Stimulated activated naive B cell treated with anti-CD40 and anti-IgM and Interleukin-4, amounts not matched to agents 10 μg/mL and 1 μg/mL and 100 μg/mL, for 72 hours (primary cell): ENCODE measurements around the gene ZNF282.

Experiments
- ATAC-seq, 2 donors: fragments of 150-1000 bp; cut with Tn5 transposase; replicated peaks; 2 replicates each; pipeline ENCODE4 v1.10.0; 2021; ENCODE audit warnings: moderate library complexity in 1 of 2
- DNase-seq: peaks from one replicate; pipeline ENCODE4 v3.0.0; 2021
- H3K27ac Mint-ChIP-seq: one replicate; pipeline ENCODE4 v1.8.0; 2022; ENCODE audit warnings: mild to moderate bottlenecking, mixed read lengths
- H3K27me3 Mint-ChIP-seq, 2 donors: one replicate each; pipeline ENCODE4 v1.8.0; 2022; ENCODE audit warnings: mixed read lengths in 2 of 2
- H3K36me3 Mint-ChIP-seq, 2 donors: one replicate each; pipeline ENCODE4 v1.8.0; 2022; ENCODE audit warnings: mixed read lengths in 2 of 2, mild to moderate bottlenecking in 1 of 2
- H3K4me1 Mint-ChIP-seq, 2 donors: one replicate each; pipeline ENCODE4 v1.8.0; 2022; ENCODE audit warnings: mixed read lengths in 2 of 2, mild to moderate bottlenecking in 1 of 2
- H3K4me3 Mint-ChIP-seq, 2 donors: one replicate each; pipeline ENCODE4 v1.8.0; 2022; ENCODE audit warnings: mild to moderate bottlenecking in 2 of 2, mixed read lengths in 2 of 2, moderate library complexity in 1 of 2
- H3K9me3 Mint-ChIP-seq, 2 donors: one replicate each; pipeline ENCODE4 v1.8.0; 2022; ENCODE audit warnings: mixed read lengths in 2 of 2, mild to moderate bottlenecking in 1 of 2

Gene ZNF282

DNA sequence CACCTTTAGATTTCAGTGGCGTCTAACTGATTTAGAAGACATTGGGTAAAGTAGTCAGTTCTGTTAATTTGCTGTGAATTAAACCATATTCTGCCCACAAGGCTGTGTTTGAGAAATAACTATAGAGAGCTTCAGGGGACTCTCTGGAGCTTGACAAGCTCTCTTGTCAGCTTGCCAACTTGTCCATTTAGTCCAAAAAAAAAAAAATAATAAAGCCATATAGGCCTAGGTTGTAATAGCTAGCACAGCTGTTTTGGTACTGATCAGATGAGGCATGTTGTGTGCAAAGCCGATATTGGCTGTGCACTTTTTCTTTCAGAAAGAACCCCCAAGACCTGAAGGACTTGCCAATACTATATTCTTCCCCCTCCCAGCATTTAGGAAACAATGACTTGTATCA is 20.2 kb upstream of the ZNF282 start:
- no peaks in the 10 kb centered on the region for H3K9me3 Mint-ChIP-seq

DNA sequence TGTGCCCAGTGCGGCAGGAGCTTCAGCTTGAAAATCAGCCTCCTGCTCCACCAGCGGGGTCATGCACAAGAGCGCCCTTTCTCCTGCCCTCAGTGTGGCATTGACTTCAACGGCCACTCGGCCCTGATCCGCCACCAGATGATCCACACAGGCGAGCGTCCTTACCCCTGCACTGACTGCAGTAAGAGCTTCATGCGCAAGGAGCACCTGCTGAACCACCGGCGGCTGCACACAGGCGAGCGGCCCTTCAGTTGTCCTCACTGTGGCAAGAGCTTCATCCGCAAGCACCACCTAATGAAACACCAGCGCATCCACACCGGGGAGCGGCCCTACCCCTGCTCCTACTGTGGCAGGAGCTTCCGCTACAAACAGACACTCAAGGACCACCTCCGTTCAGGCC is 16.1 kb upstream of the ZNF282 start:
- H3K27me3 Mint-ChIP-seq: no peaks in the 10 kb centered on the region
- no peak for DNase-seq
- no peaks in the 10 kb centered on the region for H3K9me3 Mint-ChIP-seq
- ATAC-seq: no peak
- peak overlapping the region; percentile 67 for H3K27ac Mint-ChIP-seq
- no peak overlapping the region for H3K4me3 Mint-ChIP-seq
- H3K4me1 Mint-ChIP-seq: peaks cover 0 to 7% of the 10 kb centered on the region in 2 donors
- peaks cover 35 to 43% of the 10 kb centered on the region in 2 donors for H3K36me3 Mint-ChIP-seq

More for the DNA sequence above, 20.2 kb upstream of the ZNF282 start:
- H3K27ac Mint-ChIP-seq: no peak overlapping the region
- H3K36me3 Mint-ChIP-seq: peaks cover 27 to 35% of the 10 kb centered on the region in 2 donors
- ATAC-seq (no peak), DNase-seq (no peak)
- H3K4me1 Mint-ChIP-seq: no peaks in the 10 kb centered on the region
- no peak overlapping the region for H3K4me3 Mint-ChIP-seq
- no peaks in the 10 kb centered on the region for H3K27me3 Mint-ChIP-seq

DNA sequence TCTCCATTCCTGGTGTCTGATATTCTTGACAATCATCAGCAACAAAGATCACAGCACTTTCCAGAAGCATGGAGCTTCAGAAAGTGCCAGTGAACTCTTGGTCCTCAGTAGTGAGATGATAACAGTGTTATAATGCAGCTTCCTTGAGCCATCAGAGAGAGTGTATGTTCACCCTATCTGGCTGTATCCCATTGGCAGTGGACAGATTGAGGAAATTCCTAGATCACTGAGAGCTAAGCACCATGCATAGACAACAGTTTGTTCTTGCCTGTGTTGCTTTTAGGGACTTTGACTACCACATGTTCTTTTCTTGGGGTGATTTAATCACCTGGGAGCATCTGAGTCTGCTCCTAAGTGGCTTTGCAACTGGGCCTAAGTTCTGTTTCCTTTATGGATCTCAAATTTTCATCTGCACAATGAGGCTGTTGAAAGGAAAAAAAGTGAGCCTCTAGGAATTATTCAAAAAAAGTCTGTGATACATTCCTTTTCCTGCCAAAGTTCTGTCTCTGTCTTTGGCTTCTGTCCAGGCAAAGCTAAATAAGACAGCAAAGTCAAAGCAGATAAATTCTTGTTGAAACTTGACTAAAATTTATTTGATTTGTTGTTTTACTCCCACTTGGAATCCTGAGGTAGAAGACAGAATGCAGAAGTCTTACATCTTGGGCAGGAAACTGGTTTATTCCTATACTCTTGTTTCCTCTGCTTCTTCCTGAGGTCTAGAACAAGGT is 14.5 kb upstream of the ZNF282 start:
- H3K27ac Mint-ChIP-seq: no peak overlapping the region
- DNase-seq (no peak), ATAC-seq (no peak)
- H3K4me1 Mint-ChIP-seq: peaks cover 0 to 7% of the 10 kb centered on the region in 2 donors
- H3K4me3 Mint-ChIP-seq: no peak overlapping the region
- no peaks in the 10 kb centered on the region for H3K9me3 Mint-ChIP-seq
- H3K27me3 Mint-ChIP-seq: no peaks in the 10 kb centered on the region
- H3K36me3 Mint-ChIP-seq: peaks cover 33 to 43% of the 10 kb centered on the region in 2 donors

DNA sequence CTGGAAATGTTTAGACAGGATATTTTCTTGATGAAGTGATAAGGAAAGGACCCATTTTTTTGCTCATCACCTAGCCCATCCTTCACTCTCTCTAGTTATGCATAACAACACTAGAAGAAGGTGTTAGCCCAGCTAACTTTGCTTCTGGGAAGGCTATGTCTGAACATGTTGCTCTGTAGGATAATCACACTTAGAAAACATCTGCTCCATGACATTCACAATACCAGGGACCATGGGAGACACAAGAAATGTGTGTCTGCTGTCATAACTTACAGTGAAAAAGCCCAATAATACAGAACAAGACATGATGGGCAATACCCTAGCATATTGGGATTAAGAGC is 13.9 kb upstream of the ZNF282 start:
- H3K27me3 Mint-ChIP-seq: no peaks in the 10 kb centered on the region
- DNase-seq (no peak), ATAC-seq (no peak)
- H3K9me3 Mint-ChIP-seq: no peaks in the 10 kb centered on the region
- peaks cover 31 to 41% of the 10 kb centered on the region in 2 donors for H3K36me3 Mint-ChIP-seq
- no peak overlapping the region for H3K4me3 Mint-ChIP-seq
- H3K4me1 Mint-ChIP-seq: peaks cover 0 to 7% of the 10 kb centered on the region in 2 donors
- H3K27ac Mint-ChIP-seq: no peak overlapping the region

DNA sequence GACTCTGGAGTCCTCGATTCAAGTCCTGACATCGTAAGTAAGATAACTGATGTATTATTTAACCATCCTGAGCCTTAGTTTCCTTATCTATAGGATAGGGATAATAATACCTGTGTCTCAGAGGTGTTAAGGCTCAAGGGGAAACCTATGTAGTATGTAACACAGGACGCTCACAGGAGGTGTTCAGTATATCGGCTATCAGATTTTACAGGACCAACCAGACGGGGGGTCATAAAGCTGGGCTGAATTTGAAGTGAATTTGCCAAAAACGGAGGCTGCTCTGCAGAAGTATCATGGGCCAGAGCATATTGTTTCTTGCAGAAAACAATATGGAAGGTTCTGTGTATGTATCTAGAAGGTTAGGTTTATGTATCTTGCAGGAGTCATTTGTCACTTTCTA is 11.1 kb upstream of the ZNF282 start:
- Mint-ChIP-seq H3K27ac (no peak overlapping the region), H3K9me3 (no peaks in the 10 kb centered on the region), H3K36me3 (peaks cover 14 to 20% of the 10 kb centered on the region in 2 donors), H3K4me1 (peaks cover 0 to 7% of the 10 kb centered on the region in 2 donors), H3K4me3 (no peak overlapping the region), H3K27me3 (no peaks in the 10 kb centered on the region)
- DNase-seq (no peak), ATAC-seq (no peak)

DNA sequence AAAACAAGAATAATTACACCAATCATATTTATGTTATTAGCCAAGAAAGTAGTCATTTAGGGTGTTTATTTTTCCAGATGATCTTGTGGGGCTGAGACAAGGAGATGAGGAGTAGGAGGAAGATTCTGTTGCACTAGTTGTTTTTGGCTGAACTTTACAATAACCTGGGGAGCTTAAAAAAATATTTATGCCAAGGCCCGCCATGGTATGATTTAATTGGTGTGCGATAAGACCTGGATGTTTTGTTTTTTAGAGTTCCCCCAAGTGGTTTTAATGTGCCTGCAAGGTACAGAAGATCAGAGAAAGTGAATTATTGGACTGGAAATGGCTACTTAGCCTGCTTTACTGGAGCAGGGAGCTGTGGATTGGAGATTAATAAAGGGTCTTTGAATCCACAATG is 7.1 kb upstream of the ZNF282 start:
- Mint-ChIP-seq H3K27me3 (no peaks in the 10 kb centered on the region), H3K9me3 (no peaks in the 10 kb centered on the region), H3K36me3 (peaks cover 4 to 6% of the 10 kb centered on the region in 2 donors), H3K4me3 (no peak overlapping the region), H3K4me1 (peaks cover 0 to 8% of the 10 kb centered on the region in 2 donors), H3K27ac (no peak overlapping the region)
- ATAC-seq (no peak), DNase-seq (no peak)

DNA sequence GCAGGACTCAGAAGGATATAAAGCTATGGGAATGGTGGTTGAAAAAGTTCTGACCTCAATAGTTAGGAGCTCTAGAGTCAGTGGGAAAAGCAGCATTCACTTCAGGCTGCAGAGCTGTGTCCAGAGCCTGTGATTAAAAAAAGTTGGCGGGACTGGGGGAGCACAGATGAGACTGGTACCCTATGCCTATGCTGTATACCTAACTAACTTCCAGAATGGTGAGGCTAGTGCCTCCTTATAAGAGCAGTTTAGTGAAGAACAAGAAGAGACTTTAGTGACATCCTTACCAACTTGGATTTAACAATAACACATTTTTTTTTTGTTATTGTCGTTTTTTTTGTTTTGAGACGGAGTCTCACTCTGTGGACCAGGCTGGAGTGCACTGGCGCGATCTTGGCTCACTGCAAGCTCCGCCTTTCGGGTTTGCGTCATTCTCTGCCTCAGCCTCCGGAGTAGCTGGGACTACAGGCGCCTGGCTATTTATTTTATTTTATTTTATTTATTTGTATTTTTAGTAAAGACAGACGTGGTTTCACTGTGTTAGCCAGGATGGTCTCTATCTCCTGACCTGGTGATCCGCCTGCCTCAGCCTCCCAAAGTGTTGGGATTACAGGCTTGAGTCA is 6.6 kb upstream of the ZNF282 start:
- Mint-ChIP-seq H3K27me3 (no peaks in the 10 kb centered on the region), H3K4me1 (peaks cover 0 to 8% of the 10 kb centered on the region in 2 donors), H3K9me3 (no peaks in the 10 kb centered on the region), H3K4me3 (no peak overlapping the region), H3K36me3 (peaks cover 0 to 2% of the 10 kb centered on the region in 2 donors), H3K27ac (no peak overlapping the region)
- ATAC-seq: no peak
- no peak for DNase-seq

DNA sequence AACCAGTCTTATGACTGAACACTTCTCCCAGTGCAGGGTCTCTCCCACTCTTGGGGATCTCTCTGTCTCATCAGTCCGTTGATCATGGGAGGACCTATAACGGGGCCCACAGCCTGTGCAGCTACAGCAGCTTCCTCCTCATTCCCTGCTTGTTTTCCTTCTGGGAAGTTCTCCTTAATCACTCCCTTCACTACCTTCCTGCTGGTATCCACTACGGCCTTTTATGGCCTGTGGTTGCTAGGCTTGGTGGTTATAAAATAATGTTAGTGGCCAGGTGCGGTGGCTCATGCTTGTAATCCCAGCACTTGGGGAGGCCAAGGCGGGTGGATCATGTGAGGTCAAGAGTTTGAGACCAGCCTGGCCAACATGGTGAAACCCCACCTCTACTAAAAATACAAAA is 3.5 kb upstream of the ZNF282 start:
- Mint-ChIP-seq H3K36me3 (peaks cover 0 to under 1% of the 10 kb centered on the region in 2 donors), H3K27ac (no peak overlapping the region), H3K4me1 (peaks cover 7 to 23% of the 10 kb centered on the region in 2 donors), H3K27me3 (no peaks in the 10 kb centered on the region), H3K4me3 (peak overlapping the region in 1 of 2 donors; percentile 55), H3K9me3 (no peaks in the 10 kb centered on the region)
- DNase-seq: no peak
- no peak for ATAC-seq

DNA sequence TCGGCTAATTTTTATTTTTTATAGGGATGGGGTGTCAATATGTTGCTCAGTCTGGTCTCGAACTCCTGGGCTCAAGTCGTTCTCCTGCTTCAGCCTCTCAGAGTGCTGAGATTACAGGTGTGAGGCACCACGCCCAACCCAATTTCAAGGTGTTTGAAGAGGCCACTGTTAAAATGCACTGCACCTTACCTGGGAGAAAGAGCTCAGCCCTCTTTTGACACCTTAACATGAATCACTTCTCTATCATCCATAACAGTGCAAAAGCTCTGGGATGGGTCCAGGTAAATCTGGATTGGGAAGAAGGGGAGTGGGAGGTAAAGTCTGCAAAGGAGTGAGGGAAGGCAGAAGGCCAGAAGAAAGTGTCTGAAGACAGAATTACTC is 557 bp upstream of the ZNF282 start:
- H3K27ac Mint-ChIP-seq: peak overlapping the region; percentile 25
- H3K27me3 Mint-ChIP-seq: no peaks in the 10 kb centered on the region
- H3K4me1 Mint-ChIP-seq: peaks cover 19 to 47% of the 10 kb centered on the region in 2 donors
- no peak for DNase-seq
- H3K36me3 Mint-ChIP-seq: peaks cover 13 to 15% of the 10 kb centered on the region in 2 donors
- ATAC-seq: no peak
- no peaks in the 10 kb centered on the region for H3K9me3 Mint-ChIP-seq
- H3K4me3 Mint-ChIP-seq: peak overlapping the region; percentile 87 to 91

DNA sequence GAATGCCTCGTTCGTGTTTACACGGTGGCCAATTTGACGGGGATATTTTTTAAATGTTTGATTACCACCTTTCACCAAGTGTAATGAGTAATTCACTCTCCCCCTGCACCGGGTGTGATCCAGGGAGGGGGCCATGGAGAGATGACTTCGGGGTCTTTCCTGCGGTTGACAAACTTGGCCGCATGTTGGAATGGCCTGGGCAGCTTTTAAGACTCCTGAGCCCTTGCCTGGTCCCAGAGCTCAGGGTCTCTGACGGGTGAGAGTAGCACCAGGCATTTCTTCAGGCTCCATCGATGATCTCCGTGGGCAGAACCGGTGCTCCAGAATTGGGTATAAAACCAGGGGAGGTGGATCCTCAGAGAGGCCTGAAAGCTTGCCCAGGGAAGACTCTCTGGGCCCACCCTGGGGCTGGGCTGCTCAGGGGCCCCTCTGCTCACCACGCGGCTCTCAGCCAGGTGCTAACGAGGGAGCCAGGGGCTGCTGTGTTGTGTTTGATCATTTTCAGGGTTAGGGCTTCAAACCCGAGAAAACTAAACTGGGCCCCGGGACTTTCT is 882 bp downstream of the ZNF282 start:
- H3K36me3 Mint-ChIP-seq: peaks cover 23 to 28% of the 10 kb centered on the region in 2 donors
- H3K4me3 Mint-ChIP-seq: peak overlapping the region; percentile 88 to 89
- no peaks in the 10 kb centered on the region for H3K9me3 Mint-ChIP-seq
- no peaks in the 10 kb centered on the region for H3K27me3 Mint-ChIP-seq
- DNase-seq (peak; percentile 8), ATAC-seq (peak; percentile 17 to 24)
- peaks cover 23 to 52% of the 10 kb centered on the region in 2 donors for H3K4me1 Mint-ChIP-seq
- H3K27ac Mint-ChIP-seq: peak overlapping the region; percentile 91

DNA sequence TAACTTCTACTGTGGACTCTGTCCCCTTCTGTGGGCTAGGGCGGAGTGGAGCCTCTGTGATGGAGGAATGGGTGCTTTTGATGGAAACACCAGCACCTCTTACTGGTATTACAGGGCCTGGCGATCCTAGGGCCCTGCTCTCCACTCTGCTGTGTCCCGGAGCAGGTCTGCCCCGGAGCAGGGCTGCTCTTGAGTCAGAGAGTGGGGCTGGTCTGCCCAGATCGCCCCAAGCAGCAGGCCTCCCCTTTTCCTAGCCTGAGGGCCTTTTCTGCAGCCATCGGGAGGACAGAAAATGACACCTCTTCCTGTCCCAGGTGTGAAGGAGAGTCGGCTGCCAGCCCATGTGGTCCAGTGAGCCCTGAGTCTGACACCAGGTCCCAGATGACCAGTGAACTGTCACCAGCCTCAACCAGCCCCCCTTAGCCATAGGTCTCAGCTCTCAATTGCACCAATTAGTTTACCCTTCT is 1.4 kb downstream of the ZNF282 start:
- ATAC-seq (peak; percentile 4 to 8), DNase-seq (no peak)
- Mint-ChIP-seq H3K36me3 (peaks cover 25 to 33% of the 10 kb centered on the region in 2 donors), H3K27ac (peak overlapping the region; percentile 91), H3K4me1 (peaks cover 24 to 48% of the 10 kb centered on the region in 2 donors), H3K9me3 (no peaks in the 10 kb centered on the region), H3K27me3 (no peaks in the 10 kb centered on the region), H3K4me3 (peak overlapping the region; percentile 88 to 89)

DNA sequence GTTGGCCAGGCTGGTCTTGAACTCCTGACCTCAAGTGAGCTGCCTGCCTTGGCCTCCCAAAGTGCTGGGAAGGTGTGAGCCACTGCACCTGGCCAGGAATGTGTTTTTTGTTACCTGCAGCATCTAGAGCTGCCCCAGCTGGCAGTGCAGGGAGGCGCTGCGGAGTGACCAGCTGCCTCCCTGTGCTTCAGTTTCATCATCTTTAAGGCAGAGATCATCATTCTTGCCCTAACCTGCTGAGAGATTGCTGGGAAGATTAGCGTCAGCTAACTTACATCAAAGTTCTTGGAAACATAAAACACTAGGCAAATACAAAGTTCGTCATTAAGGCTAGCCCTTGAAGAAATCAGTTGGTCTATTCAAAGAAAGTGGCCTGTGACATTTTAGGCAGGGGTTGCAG is 2.3 kb downstream of the ZNF282 start:
- no peak for ATAC-seq
- Mint-ChIP-seq H3K4me3 (no peak overlapping the region), H3K27me3 (no peaks in the 10 kb centered on the region), H3K27ac (no peak overlapping the region), H3K9me3 (no peaks in the 10 kb centered on the region), H3K36me3 (peaks cover 27 to 38% of the 10 kb centered on the region in 2 donors), H3K4me1 (peaks cover 25 to 45% of the 10 kb centered on the region in 2 donors)
- DNase-seq: no peak

DNA sequence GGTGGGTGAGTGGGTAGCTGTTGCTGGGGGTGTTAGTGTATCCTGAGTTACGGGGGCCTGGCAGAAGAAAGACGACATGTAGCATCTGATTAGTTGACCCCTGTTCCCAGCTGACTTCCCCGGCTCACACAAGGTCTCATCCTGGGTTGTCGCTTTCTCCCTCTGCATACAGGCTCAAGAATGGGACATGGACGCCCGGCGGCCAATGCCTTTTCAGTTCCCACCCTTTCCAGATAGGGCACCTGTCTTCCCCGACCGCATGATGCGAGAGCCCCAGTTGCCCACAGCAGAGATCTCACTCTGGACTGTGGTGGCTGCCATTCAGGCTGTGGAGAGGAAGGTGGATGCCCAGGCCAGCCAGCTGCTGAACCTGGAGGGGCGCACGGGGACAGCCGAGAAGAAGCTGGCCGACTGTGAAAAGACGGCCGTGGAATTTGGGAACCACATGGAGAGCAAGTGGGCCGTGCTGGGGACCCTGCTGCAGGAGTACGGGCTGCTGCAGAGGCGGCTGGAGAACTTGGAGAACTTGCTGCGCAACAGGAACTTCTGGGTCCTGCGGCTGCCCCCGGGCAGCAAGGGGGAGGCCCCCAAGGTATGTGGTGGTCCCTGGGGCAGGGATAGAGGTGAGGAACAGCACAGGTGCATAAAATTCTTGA is 2.9 kb downstream of the ZNF282 start:
- H3K4me1 Mint-ChIP-seq: peaks cover 25 to 45% of the 10 kb centered on the region in 2 donors
- no peak overlapping the region for H3K4me3 Mint-ChIP-seq
- peaks cover 29 to 43% of the 10 kb centered on the region in 2 donors for H3K36me3 Mint-ChIP-seq

DNA sequence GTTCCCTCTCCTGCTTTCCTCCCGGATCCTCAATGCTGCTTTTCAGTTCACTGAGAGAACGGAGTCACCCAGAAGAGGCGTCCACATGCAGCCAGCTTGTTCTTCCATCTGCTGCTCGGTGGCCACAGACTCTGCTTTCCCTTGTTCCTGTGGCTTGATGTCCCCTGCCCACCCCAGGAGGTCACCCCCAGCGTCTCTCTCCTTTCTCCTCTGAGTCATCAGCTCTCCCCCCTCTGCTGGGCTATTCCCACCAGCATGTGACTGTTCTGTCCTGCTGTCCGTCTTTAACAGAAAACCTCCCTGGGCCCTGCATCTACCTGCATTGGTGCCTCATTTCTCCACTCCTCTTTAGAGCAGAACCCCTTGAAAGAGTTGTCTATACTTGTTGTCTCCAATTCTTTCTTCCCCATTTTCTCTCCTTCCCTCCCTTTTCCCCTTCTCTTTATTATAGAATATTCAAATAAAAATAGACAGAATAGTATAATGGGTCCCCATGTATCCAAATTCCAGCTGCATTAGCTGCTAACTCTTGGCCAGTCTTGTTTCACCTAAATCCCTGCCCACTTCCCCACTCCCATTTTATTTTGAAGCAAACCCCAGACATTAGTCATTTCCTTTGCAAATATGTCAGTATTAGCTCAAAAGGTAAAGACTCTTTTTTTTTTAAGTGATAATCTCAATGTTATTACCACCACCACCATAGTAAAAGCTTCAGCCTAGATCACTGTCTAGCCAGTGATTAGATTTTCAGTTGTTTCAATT is 4.1 kb downstream of the ZNF282 start:
- peaks cover 29 to 53% of the 10 kb centered on the region in 2 donors for H3K4me1 Mint-ChIP-seq
- H3K27me3 Mint-ChIP-seq: no peaks in the 10 kb centered on the region
- no peak overlapping the region for H3K27ac Mint-ChIP-seq
- ATAC-seq (no peak), DNase-seq (no peak)
- peaks cover 38 to 52% of the 10 kb centered on the region in 2 donors for H3K36me3 Mint-ChIP-seq
- no peak overlapping the region for H3K4me3 Mint-ChIP-seq
- H3K9me3 Mint-ChIP-seq: no peaks in the 10 kb centered on the region

More for the DNA sequence above, 2.9 kb downstream of the ZNF282 start:
- no peak overlapping the region for H3K27ac Mint-ChIP-seq
- H3K9me3 Mint-ChIP-seq: no peaks in the 10 kb centered on the region
- no peaks in the 10 kb centered on the region for H3K27me3 Mint-ChIP-seq
- ATAC-seq (no peak), DNase-seq (no peak)
